HEK293 (cell line): ENCODE measurements around the gene ANKRD65.

Experiments
- BCL11A ChIP-seq: fragments of 450-650 bp; formaldehyde crosslinking; IDR thresholded peaks from 2 replicates; pipeline ENCODE4 v1.5.1; 2016; ENCODE audit warnings: low read depth, missing biosample characterization, missing genetic modification characterization
- BCL11B ChIP-seq: fragments of 450-650 bp; formaldehyde crosslinking; IDR thresholded peaks from 2 replicates; pipeline ENCODE4 v1.5.1; 2016; ENCODE audit warnings: low read depth, missing biosample characterization, missing genetic modification characterization
- BCL6B ChIP-seq: fragments of 450-650 bp; formaldehyde crosslinking; IDR thresholded peaks from 2 replicates; pipeline ENCODE4 v1.5.1; 2017; ENCODE audit warnings: missing biosample characterization, missing genetic modification characterization
- GLIS1 ChIP-seq: fragments of 450-650 bp; formaldehyde crosslinking; IDR thresholded peaks from 2 replicates; pipeline ENCODE4 v1.5.1; 2016; ENCODE audit warnings: missing biosample characterization, missing genetic modification characterization
- INSM2 ChIP-seq: fragments of 450-650 bp; formaldehyde crosslinking; IDR thresholded peaks from 2 replicates; pipeline ENCODE4 v1.5.1; 2016; ENCODE audit warnings: missing biosample characterization, missing genetic modification characterization
- KLF16 ChIP-seq: fragments of 450-650 bp; formaldehyde crosslinking; IDR thresholded peaks from 2 replicates; pipeline ENCODE4 v1.5.1; 2017; ENCODE audit warnings: missing biosample characterization, missing genetic modification characterization
- MYNN ChIP-seq: fragments of 450-650 bp; formaldehyde crosslinking; IDR thresholded peaks from 2 replicates; pipeline ENCODE4 v1.5.1; 2016; ENCODE audit warnings: missing biosample characterization, missing genetic modification characterization, borderline replicate concordance
- PRDM10 ChIP-seq: fragments of 450-650 bp; formaldehyde crosslinking; IDR thresholded peaks from 2 replicates; pipeline ENCODE4 v1.5.1; 2016; ENCODE audit warnings: missing biosample characterization, missing genetic modification characterization
- SALL2 ChIP-seq: fragments of 450-650 bp; formaldehyde crosslinking; IDR thresholded peaks from 2 replicates; pipeline ENCODE4 v1.5.0; 2017; ENCODE audit warnings: missing biosample characterization, mild to moderate bottlenecking, missing genetic modification characterization, borderline replicate concordance
- SETDB1 ChIP-seq: IDR thresholded peaks from one replicate; pipeline ENCODE4 v1.6.1; 2017; ENCODE audit warnings: mild to moderate bottlenecking, low read length, moderate library complexity, mixed read lengths; ENCODE audit not compliant: insufficient read length
- ZBTB17 ChIP-seq: fragments of 450-650 bp; formaldehyde crosslinking; IDR thresholded peaks from 2 replicates; pipeline ENCODE4 v1.5.1; 2016; ENCODE audit warnings: missing biosample characterization, missing genetic modification characterization
- ZBTB7A ChIP-seq: fragments of 450-650 bp; formaldehyde crosslinking; IDR thresholded peaks from 2 replicates; pipeline ENCODE4 v1.5.1; 2016; ENCODE audit warnings: low read depth, missing biosample characterization, missing genetic modification characterization
- ZFP41 ChIP-seq: fragments of 450-650 bp; formaldehyde crosslinking; IDR thresholded peaks from 2 replicates; pipeline ENCODE4 v1.5.1; 2016; ENCODE audit warnings: missing biosample characterization, missing genetic modification characterization, borderline replicate concordance
- ZIC2 ChIP-seq: fragments of 450-650 bp; formaldehyde crosslinking; IDR thresholded peaks from 2 replicates; pipeline ENCODE4 v1.5.1; 2016; ENCODE audit warnings: missing biosample characterization, missing genetic modification characterization
- ZNF133 ChIP-seq: fragments of 450-650 bp; formaldehyde crosslinking; IDR thresholded peaks from 2 replicates; pipeline ENCODE4 v1.5.1; 2016; ENCODE audit warnings: missing biosample characterization, missing genetic modification characterization
- ZNF138 ChIP-seq: fragments of 450-650 bp; formaldehyde crosslinking; IDR thresholded peaks from 2 replicates; pipeline ENCODE4 v1.5.1; 2016; ENCODE audit warnings: missing biosample characterization, missing genetic modification characterization, borderline replicate concordance
- ZNF18 ChIP-seq: fragments of 450-650 bp; formaldehyde crosslinking; IDR thresholded peaks from 2 replicates; pipeline ENCODE4 v1.5.1; 2016; ENCODE audit warnings: missing biosample characterization, missing genetic modification characterization
- ZNF211 ChIP-seq: fragments of 450-650 bp; formaldehyde crosslinking; IDR thresholded peaks from 2 replicates; pipeline ENCODE4 v1.5.1; 2016; ENCODE audit warnings: low read depth, missing biosample characterization, missing genetic modification characterization
- ZNF266 ChIP-seq: fragments of 450-650 bp; formaldehyde crosslinking; IDR thresholded peaks from 2 replicates; pipeline ENCODE4 v1.5.1; 2016; ENCODE audit warnings: missing biosample characterization, missing genetic modification characterization, low read depth
- ZNF302 ChIP-seq: fragments of 450-650 bp; formaldehyde crosslinking; IDR thresholded peaks from 2 replicates; pipeline ENCODE4 v1.5.1; 2016; ENCODE audit warnings: missing biosample characterization, missing genetic modification characterization, low read depth
- ZNF350 ChIP-seq: fragments of 450-650 bp; formaldehyde crosslinking; IDR thresholded peaks from 2 replicates; pipeline ENCODE4 v1.5.0; 2017; ENCODE audit warnings: missing biosample characterization, mild to moderate bottlenecking, missing genetic modification characterization
- ZNF391 ChIP-seq: fragments of 450-650 bp; formaldehyde crosslinking; IDR thresholded peaks from 2 replicates; pipeline ENCODE4 v1.5.1; 2016; ENCODE audit warnings: low read depth, missing biosample characterization, missing genetic modification characterization, borderline replicate concordance
- ZNF394 ChIP-seq: fragments of 450-650 bp; formaldehyde crosslinking; IDR thresholded peaks from 2 replicates; pipeline ENCODE4 v1.5.1; 2016; ENCODE audit warnings: missing biosample characterization, missing genetic modification characterization, mild to moderate bottlenecking, moderate library complexity, borderline replicate concordance
- ZNF514 ChIP-seq: fragments of 450-650 bp; formaldehyde crosslinking; IDR thresholded peaks from 2 replicates; pipeline ENCODE4 v1.5.1; 2016; ENCODE audit warnings: missing biosample characterization, missing genetic modification characterization
- ZNF571 ChIP-seq: fragments of 450-650 bp; formaldehyde crosslinking; IDR thresholded peaks from 2 replicates; pipeline ENCODE4 v1.5.0; 2017; ENCODE audit warnings: missing biosample characterization, missing genetic modification characterization
- ZNF623 ChIP-seq: fragments of 450-650 bp; formaldehyde crosslinking; IDR thresholded peaks from 2 replicates; pipeline ENCODE4 v1.5.1; 2016; ENCODE audit warnings: missing biosample characterization, missing genetic modification characterization
- ZNF670 ChIP-seq: fragments of 450-650 bp; formaldehyde crosslinking; IDR thresholded peaks from 2 replicates; pipeline ENCODE4 v1.5.1; 2016; ENCODE audit warnings: missing biosample characterization, missing genetic modification characterization, low read depth
- ZNF677 ChIP-seq: fragments of 450-650 bp; IDR thresholded peaks from 2 replicates; pipeline ENCODE4 v1.5.0; 2018; ENCODE audit warnings: missing biosample characterization, mild to moderate bottlenecking, missing genetic modification characterization, moderate library complexity
- ZNF747 ChIP-seq: fragments of 450-650 bp; formaldehyde crosslinking; IDR thresholded peaks from 2 replicates; pipeline ENCODE4 v1.5.1; 2016; ENCODE audit warnings: missing biosample characterization, missing genetic modification characterization
- ZNF843 ChIP-seq: fragments of 450-650 bp; formaldehyde crosslinking; IDR thresholded peaks from 2 replicates; pipeline ENCODE4 v1.5.1; 2016; ENCODE audit warnings: missing biosample characterization, missing genetic modification characterization
- ZSCAN16 ChIP-seq: fragments of 450-650 bp; formaldehyde crosslinking; IDR thresholded peaks from 2 replicates; pipeline ENCODE4 v1.5.1; 2016; ENCODE audit warnings: missing biosample characterization, missing genetic modification characterization

ANKRD65 gene

GRCh38 chr1:1374929-1375662 lies 46.0 kb downstream of the ANKRD65 start, which contains the start of gene AURKAIP1 (continued):
- TF ChIP-seq ZNF514 (no peak), ZNF623 (tag by site-specific recombination) (0 out of 2 replicates have a peak, but pooled peaks have one; percentile 29), SALL2 (peak; percentile 79; the same call in 1 of the 2 replicates), BCL11B (tag by site-specific recombination) (peak; percentile 89; the same call in 1 of the 2 replicates), ZNF571 (tag by site-specific recombination) (no peak), GLIS1 (tag by site-specific recombination) (peak; percentile 94), ZNF211 (tag by site-specific recombination) (no peak), ZNF843 (tag by site-specific recombination) (peak; percentile 82), ZNF670 (tag by site-specific recombination) (no peak), INSM2 (tag by site-specific recombination) (peak; percentile 91), ZNF391 (peak; percentile 100), ZNF302 (tag by site-specific recombination) (peak; percentile 89), ZNF138 (tag by site-specific recombination) (no peak), ZNF350 (tag by site-specific recombination) (no peak), SETDB1 (no peak), BCL6B (peak; percentile 15; the same call in 1 of the 2 replicates), ZNF747 (no peak), ZNF18 (tag by site-specific recombination) (peak; percentile 72), ZBTB7A (peak; percentile 97), ZIC2 (tag by site-specific recombination) (peak; percentile 55), ZBTB17 (tag by site-specific recombination) (peak; percentile 89), KLF16 (tag by site-specific recombination) (peak; percentile 98), ZFP41 (tag by site-specific recombination) (no peak), ZNF394 (tag by site-specific recombination) (peak; percentile 94), PRDM10 (peak; percentile 96), MYNN (tag by site-specific recombination) (peak; percentile 77), ZSCAN16 (tag by site-specific recombination) (peak; percentile 84), ZNF677 (tag by site-specific recombination) (no peak; the same call in none of the 2 replicates), BCL11A (tag by site-specific recombination) (peak; percentile 75; the same call in 1 of the 2 replicates), ZNF266 (tag by site-specific recombination) (0 out of 2 replicates have a peak, but pooled peaks have one; percentile 17), ZNF133 (tag by site-specific recombination) (peak; percentile 44; the same call in 1 of the 2 replicates)
